ENCODE measurements around the gene STX18.

Gene STX18

DNA sequence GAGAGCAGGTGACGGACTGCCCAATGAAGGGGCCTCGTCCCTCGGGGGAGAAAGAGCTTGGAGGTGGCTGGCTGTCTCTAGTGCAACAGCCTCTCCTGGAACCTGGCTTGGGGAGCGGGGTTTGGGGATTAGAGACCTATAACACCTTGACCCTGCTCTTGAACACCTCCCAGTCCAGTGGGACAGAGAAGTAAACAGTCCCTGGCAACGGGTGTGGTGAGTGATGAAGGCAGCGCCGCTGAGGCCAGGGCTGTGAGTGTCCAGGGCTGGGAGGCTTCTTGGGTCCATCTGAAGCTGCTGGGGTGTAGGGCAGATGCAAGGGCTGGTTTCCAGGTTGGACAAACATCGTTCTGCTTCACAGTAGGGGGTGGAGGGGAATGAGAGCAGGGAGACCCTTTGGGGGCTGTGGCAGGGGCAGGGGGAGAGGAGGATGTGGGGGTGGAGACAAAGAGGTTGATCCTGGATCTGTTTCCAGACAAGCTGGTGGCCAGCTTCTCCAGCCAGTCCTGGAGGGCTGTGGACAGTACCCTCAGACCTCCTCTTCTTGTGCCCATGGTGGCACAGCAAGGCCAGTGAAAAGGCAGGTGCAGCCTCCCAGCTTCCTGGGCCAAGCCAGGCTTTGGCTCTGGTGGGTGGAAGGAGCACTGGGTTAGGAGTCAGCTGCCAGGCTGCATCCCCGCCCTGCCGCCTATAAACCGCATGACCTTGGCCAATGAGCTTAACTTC, 151.2 kb downstream of the STX18 start:
- Mint-ChIP-seq H3K36me3 (ENCODE audit: low read depth) (no peaks in the 10 kb centered on the region), H3K9me3 (no peaks in the 10 kb centered on the region), H3K27me3 (ENCODE audit: low read depth, poor library complexity) (peaks cover 76% of the 10 kb centered on the region), H3K4me3 (no peak overlapping the region), H3K27ac (no peak overlapping the region), H3K4me1 (peaks cover 22% of the 10 kb centered on the region)
- TF ChIP-seq CTCF (IDR thresholded peaks at IDR 0.05), result no peak
- no peak for DNase-seq

- DNase-seq, result no peak
- no peak overlapping the region for H3K27ac Mint-ChIP-seq
Observed at GRCh38 chr4:4390046-4390445, 151.8 kb downstream of the STX18 start.

DNA sequence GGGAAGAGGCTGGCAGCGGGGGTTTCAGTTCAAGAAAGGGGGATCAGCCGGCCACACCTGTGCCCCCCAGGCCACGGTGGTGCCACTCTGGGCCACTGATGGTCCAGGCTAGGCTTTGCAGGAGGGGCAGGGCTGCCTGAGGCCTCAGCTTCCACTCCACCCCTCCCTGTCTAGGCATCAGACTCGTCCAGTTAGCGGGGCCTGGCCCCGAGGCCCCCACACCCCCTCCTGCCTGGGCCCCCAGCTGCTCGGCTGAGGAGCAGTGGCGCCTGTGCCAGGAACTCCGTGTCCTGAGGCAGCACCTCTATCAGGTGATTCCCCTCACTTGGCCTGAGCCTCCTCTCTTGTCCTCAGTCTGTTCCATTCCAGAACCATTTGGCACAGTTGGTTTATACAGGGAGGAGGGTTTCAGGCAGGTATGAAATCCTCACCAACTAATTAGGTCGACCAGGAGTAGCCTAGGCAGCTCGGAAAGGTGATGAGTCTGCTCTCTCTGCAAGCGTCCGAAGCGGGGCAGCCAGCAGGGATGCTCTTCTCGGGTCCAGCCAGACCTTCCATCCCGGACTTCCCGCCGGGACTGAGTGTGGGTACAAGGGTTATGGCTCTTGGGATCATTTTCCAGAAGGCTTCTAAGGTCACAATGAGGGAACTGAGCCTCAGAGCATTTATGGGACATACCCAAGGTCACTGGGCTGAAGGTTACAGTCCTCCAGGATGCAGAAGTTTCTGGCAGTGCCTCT, 152.8 kb downstream of the STX18 start:
- H3K9me3 Mint-ChIP-seq, result no peaks in the 10 kb centered on the region
- peaks cover 25% of the 10 kb centered on the region for H3K4me1 Mint-ChIP-seq
- H3K27me3 Mint-ChIP-seq (ENCODE audit: low read depth, poor library complexity), result peaks cover 79% of the 10 kb centered on the region
- H3K4me3 Mint-ChIP-seq, result no peak overlapping the region
- H3K27ac Mint-ChIP-seq, result no peak overlapping the region
- no peak for TF ChIP-seq CTCF (IDR thresholded peaks at IDR 0.05)
- DNase-seq, result no peak
- no peaks in the 10 kb centered on the region for H3K36me3 Mint-ChIP-seq (ENCODE audit: low read depth)

More at GRCh38 chr4:4390046-4390445, 151.8 kb downstream of the STX18 start:
- Mint-ChIP-seq H3K9me3 (no peaks in the 10 kb centered on the region), H3K36me3 (ENCODE audit: low read depth) (no peaks in the 10 kb centered on the region), H3K27me3 (ENCODE audit: low read depth, poor library complexity) (peaks cover 79% of the 10 kb centered on the region), H3K4me1 (peaks cover 21% of the 10 kb centered on the region), H3K4me3 (no peak overlapping the region)
- no peak for TF ChIP-seq CTCF (IDR thresholded peaks at IDR 0.05)

DNA sequence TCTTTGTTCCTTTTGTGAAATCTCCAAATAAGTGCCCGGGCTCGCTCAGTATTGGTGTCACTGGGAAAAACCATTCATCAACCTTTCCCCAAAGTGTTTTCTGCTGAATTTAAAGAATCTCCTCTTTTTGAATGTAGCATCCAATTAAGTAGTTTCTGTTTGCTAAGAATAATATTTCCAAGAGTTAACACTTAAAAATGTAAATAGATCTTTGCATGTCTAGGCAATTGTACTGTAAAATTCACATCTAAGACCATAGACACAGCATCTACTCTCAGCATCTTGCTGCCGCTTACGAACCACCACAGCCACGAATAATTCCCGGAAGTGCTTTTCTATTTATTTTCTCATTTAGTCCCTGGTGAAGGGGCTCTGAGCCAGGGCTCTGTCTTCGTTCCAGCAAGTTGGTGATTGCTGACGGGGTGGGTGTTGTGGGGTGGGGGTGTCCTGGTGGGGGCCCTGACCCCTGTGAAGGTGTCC, 153.5 kb downstream of the STX18 start:
- Mint-ChIP-seq H3K9me3 (no peaks in the 10 kb centered on the region), H3K36me3 (ENCODE audit: low read depth) (no peaks in the 10 kb centered on the region), H3K4me3 (peak overlapping the region; percentile 77), H3K27ac (no peak overlapping the region), H3K4me1 (peaks cover 25% of the 10 kb centered on the region), H3K27me3 (ENCODE audit: low read depth, poor library complexity) (peaks cover 81% of the 10 kb centered on the region)
- no peak for DNase-seq
- no peak for TF ChIP-seq CTCF (IDR thresholded peaks at IDR 0.05)

DNA sequence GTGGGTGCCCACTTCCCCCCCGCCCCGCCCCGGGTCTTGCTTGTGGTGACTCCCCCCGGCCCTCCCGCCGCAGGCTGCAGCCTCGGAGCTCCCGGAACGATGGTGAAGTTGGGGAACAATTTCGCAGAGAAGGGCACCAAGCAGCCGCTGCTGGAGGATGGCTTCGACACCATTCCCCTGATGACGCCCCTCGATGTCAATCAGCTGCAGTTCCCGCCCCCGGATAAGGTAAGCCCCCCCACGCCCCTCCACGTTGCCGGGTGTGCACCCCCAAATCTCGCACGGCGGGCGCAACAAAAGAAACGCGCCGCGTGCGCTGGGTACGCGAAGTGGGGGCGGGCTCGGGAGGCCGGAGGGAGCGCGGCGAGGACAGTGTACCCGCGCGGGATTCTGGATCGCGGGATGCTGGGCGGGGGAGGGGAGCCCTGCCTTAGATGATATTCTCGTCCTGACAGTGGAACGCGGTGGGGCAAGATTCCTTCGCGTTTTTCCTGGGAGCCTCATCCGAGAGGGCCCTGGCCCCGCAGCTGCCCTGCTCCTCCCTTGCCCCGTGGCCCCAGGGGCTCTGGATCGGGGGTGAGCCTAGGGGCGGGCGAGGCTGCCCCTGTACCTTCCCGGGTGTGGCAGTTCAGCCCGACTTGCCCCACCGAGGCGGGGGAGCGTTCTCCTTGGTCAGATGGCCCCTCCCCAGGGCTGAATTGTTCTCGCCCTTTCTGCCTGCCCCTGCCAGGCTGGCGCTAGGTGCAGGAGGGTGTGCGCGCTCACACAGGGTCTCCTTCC, 154.1 kb downstream of the STX18 start:
- no peak for TF ChIP-seq CTCF (IDR thresholded peaks at IDR 0.05)
- H3K27me3 Mint-ChIP-seq (ENCODE audit: low read depth, poor library complexity), result peaks cover 85% of the 10 kb centered on the region
- no peaks in the 10 kb centered on the region for H3K9me3 Mint-ChIP-seq
- no peak overlapping the region for H3K27ac Mint-ChIP-seq
- peak overlapping the region; percentile 77 for H3K4me3 Mint-ChIP-seq
- no peaks in the 10 kb centered on the region for H3K36me3 Mint-ChIP-seq (ENCODE audit: low read depth)
- peaks cover 25% of the 10 kb centered on the region for H3K4me1 Mint-ChIP-seq
- DNase-seq, result peak; percentile 39

All from nephron progenitor cell (in vitro differentiated cells).